ENCODE data around the gene CYP1B1.
"Not testable (repeated sequence)": the region's sequence is repeated elsewhere in the genome, so short reads cannot be mapped to it uniquely, and the experiment has no call there.

CYP1B1 gene

DNA sequence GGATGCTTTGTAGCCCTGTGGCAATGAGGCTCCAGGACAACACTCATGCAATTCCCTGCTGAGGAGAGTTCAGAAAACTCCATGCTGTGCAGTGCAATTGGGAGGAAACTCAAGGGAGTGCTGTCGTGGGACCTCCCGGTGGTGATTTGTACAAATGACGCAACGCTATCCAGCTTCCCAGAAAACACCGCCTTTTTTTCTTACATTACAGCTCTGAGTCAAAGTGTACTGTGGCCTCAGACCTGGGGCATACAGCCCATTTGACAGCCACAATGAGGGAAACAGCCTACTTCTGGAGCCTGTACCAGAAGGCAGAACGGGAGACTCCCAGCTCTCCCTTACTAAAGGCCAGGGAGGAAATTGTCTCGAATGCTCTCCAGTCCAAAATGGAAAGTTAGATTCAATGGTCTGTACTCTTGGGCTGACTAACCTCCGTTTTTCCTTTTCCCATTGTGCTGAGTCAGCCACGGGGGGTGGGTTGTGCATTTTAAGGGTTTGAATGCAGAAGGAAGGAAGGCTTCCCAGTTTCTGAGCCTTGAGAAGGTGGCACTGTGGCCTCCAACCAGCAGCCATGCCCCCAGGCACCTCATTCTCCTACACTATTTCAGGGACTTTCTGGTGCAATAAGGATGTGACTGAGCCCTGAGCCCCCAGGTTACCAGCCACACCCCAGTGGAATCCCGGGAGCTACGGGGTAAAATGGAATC, 16.4 kb upstream of the CYP1B1 start:
- no peaks in the 10 kb centered on the region for H3K9me3 ChIP-seq (ENCODE audit: severe bottlenecking)
- no peaks in the 10 kb centered on the region for H3K27me3 ChIP-seq (ENCODE audit: insufficient read depth, poor library complexity, severe bottlenecking)
- no peak overlapping the region for H3K27ac ChIP-seq (ENCODE audit: poor library complexity, severe bottlenecking)
- H3K4me3 ChIP-seq (ENCODE audit: severe bottlenecking), result no peak overlapping the region
- peaks cover 25% of the 10 kb centered on the region for H3K4me1 ChIP-seq (ENCODE audit: insufficient read depth, poor library complexity, severe bottlenecking)
- TF ChIP-seq, protein P1, sequence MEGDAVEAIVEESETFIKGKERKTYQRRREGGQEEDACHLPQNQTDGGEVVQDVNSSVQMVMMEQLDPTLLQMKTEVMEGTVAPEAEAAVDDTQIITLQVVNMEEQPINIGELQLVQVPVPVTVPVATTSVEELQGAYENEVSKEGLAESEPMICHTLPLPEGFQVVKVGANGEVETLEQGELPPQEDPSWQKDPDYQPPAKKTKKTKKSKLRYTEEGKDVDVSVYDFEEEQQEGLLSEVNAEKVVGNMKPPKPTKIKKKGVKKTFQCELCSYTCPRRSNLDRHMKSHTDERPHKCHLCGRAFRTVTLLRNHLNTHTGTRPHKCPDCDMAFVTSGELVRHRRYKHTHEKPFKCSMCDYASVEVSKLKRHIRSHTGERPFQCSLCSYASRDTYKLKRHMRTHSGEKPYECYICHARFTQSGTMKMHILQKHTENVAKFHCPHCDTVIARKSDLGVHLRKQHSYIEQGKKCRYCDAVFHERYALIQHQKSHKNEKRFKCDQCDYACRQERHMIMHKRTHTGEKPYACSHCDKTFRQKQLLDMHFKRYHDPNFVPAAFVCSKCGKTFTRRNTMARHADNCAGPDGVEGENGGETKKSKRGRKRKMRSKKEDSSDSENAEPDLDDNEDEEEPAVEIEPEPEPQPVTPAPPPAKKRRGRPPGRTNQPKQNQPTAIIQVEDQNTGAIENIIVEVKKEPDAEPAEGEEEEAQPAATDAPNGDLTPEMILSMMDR (IDR thresholded peaks at IDR 0.05; ENCODE audit: poor library complexity, severe bottlenecking), result no peak
- DNase-seq (ENCODE audit: low spot score) (no peak), ATAC-seq (ENCODE audit: low read depth) (no peak)
- no peaks in the 10 kb centered on the region for H3K36me3 ChIP-seq (ENCODE audit: low read depth)

DNA sequence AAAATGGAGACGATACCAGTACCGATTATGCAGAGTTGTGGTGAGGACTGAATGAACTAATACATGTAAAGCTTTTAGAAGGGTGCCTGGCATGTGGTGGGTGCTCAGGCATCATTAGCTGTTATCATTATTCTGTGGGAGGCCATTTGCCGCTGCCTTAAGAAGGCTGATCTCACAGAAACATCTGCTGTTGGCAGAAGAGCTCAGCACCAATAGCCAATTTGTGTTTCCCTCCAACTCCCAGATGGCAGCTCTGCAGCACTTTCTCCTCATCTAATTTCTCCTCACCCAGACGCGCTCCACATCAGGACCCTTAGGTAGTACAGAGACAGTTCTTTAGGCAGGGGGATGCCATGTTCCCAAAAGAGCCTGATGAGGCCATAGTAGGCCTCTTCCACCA, 15.8 kb upstream of the CYP1B1 start:
- H3K27me3 ChIP-seq (ENCODE audit: insufficient read depth, poor library complexity, severe bottlenecking), result no peaks in the 10 kb centered on the region
- DNase-seq (ENCODE audit: low spot score), result no peak
- H3K4me3 ChIP-seq (ENCODE audit: severe bottlenecking), result no peak overlapping the region
- H3K4me1 ChIP-seq (ENCODE audit: insufficient read depth, poor library complexity, severe bottlenecking), result peaks cover 21% of the 10 kb centered on the region
- ATAC-seq (ENCODE audit: low read depth), result no peak
- TF ChIP-seq, protein P1 (IDR thresholded peaks at IDR 0.05; ENCODE audit: poor library complexity, severe bottlenecking), result no peak
- no peak overlapping the region for H3K27ac ChIP-seq (ENCODE audit: poor library complexity, severe bottlenecking)
- no peaks in the 10 kb centered on the region for H3K9me3 ChIP-seq (ENCODE audit: severe bottlenecking)
- no peaks in the 10 kb centered on the region for H3K36me3 ChIP-seq (ENCODE audit: low read depth)

DNA sequence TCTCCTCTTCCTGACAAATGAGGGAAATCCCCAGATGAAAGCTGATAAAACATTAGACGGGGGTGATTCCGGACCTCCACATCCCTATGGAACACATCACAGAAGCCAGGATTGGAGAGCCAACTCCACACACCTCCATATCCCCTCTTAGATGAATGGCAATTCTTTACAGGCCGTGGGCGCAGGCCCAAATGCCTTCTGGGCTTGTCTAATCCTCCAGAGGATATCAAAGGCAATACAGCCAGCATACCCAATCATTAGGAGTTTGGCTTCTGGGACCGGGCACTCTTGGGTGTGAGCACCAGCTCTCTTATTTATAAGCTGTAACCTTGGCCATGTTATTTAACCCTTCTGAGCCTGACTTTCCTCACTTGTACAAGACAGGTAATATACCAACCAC, 15.0 kb upstream of the CYP1B1 start:
- Histone ChIP-seq H3K9me3 (ENCODE audit: severe bottlenecking) (no peaks in the 10 kb centered on the region), H3K27ac (ENCODE audit: poor library complexity, severe bottlenecking) (no peak overlapping the region), H3K4me3 (ENCODE audit: severe bottlenecking) (no peak overlapping the region), H3K4me1 (ENCODE audit: insufficient read depth, poor library complexity, severe bottlenecking) (peaks cover 14% of the 10 kb centered on the region), H3K36me3 (ENCODE audit: low read depth) (no peaks in the 10 kb centered on the region), H3K27me3 (ENCODE audit: insufficient read depth, poor library complexity, severe bottlenecking) (no peaks in the 10 kb centered on the region)
- TF ChIP-seq, protein P1 (IDR thresholded peaks at IDR 0.05; ENCODE audit: poor library complexity, severe bottlenecking), result no peak
- DNase-seq (ENCODE audit: low spot score) (no peak), ATAC-seq (ENCODE audit: low read depth) (no peak)

DNA sequence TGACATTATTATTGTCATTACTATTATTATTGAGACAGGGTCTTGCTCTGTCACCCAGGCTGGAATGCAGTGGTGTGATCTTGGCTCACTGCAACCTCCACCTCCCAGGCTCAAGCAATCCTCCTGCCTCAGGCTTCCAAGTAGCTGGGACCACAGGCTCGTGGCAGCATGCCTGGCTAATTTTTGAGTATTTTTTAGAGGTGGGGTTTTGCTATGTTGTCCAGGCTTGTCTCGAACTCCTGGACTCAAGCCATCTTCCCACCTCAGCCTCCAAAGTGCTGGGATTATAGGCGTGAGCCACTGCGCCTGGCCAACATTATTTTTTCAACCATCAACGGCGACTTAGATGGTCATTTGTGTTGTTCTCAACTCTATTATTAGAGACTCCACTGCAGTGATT, 14.3 kb upstream of the CYP1B1 start:
- not testable (repeated sequence) for H3K36me3 ChIP-seq (ENCODE audit: low read depth); H3K4me3 ChIP-seq (ENCODE audit: severe bottlenecking); ATAC-seq (ENCODE audit: low read depth); H3K27me3 ChIP-seq (ENCODE audit: insufficient read depth, poor library complexity, severe bottlenecking); DNase-seq (ENCODE audit: low spot score); H3K4me1 ChIP-seq (ENCODE audit: insufficient read depth, poor library complexity, severe bottlenecking); H3K9me3 ChIP-seq (ENCODE audit: severe bottlenecking); H3K27ac ChIP-seq (ENCODE audit: poor library complexity, severe bottlenecking)

DNA sequence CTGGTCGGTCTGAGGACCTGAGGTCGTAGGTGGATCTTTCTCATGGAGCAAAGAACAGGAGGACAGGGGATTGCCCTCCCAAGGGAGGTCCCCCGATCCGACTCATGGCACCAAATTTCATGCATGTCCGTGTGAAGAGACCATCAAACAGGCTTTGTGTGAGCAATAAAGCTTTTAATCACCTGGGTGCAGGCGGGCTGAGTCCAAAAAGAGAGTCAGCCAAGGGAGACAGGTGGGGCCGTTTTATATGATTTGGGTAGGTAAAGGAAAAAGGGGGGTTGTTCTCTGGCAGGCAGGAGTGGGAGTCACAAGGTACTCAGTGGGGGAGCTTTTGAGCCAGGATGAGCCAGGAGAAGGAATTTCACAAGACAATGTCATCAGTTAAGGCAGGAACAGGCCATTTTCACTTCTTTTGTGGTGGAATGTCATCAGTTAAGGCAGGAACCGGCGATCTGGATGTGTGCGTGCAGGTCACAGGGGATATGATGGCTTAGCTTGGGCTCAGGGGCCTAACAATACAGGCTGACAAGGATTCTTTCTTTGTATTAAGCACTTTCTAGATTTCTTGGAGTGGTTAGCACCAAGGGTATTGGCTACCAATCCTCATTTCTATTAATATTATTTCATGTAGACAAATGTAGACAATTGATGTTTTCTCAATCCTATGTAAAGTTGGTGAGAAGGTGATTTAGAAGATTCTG, 10.2 kb upstream of the CYP1B1 start:
- H3K4me1 ChIP-seq (ENCODE audit: insufficient read depth, poor library complexity, severe bottlenecking); H3K27me3 ChIP-seq (ENCODE audit: insufficient read depth, poor library complexity, severe bottlenecking); H3K9me3 ChIP-seq (ENCODE audit: severe bottlenecking); DNase-seq (ENCODE audit: low spot score); H3K36me3 ChIP-seq (ENCODE audit: low read depth); H3K4me3 ChIP-seq (ENCODE audit: severe bottlenecking); H3K27ac ChIP-seq (ENCODE audit: poor library complexity, severe bottlenecking); ATAC-seq (ENCODE audit: low read depth): not testable (repeated sequence)

DNA sequence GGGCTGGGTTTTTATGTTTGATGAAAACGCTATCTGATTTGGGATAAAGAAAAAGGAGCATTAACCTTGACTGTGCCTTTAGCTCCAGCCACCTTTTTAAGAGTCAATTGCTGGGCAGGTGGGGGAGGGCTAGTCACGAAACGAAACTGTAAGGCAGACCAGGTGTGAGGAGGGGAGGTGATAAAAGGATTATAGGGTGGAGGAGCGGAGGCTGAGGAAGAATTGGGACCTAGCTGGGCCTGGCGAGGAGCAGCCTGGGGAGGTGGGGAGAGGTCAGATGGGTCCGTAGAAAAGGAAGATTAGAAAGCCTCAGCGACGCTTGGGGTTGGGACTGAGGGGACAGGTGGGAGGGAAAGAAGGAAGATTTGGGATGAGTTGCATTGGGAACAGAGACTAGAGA, 8.6 kb upstream of the CYP1B1 start:
- H3K9me3 ChIP-seq (ENCODE audit: severe bottlenecking); H3K4me3 ChIP-seq (ENCODE audit: severe bottlenecking); H3K27me3 ChIP-seq (ENCODE audit: insufficient read depth, poor library complexity, severe bottlenecking); H3K27ac ChIP-seq (ENCODE audit: poor library complexity, severe bottlenecking); DNase-seq (ENCODE audit: low spot score); H3K36me3 ChIP-seq (ENCODE audit: low read depth); ATAC-seq (ENCODE audit: low read depth); H3K4me1 ChIP-seq (ENCODE audit: insufficient read depth, poor library complexity, severe bottlenecking): not testable (repeated sequence)

DNA sequence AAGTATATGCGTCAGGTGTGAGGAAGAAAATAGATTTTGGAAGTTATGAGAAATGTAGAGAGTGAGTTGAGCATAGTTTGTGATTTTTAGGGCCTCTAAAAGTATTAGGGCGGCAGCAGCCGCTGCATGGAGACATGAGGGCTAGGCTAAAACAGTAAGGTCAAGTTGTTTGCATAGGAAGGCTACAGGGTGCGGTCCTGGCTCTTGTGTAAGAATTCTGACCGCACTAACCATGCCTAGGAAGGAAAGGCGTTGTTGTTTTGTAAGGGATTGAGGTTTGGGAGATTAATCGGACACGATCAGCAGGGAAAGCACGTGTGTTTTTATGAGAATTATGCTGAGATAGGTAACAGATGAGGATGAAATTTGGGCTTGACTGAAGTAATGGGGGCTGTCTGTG, 6.8 kb upstream of the CYP1B1 start:
- H3K4me1 ChIP-seq (ENCODE audit: insufficient read depth, poor library complexity, severe bottlenecking); H3K27ac ChIP-seq (ENCODE audit: poor library complexity, severe bottlenecking); ATAC-seq (ENCODE audit: low read depth); H3K9me3 ChIP-seq (ENCODE audit: severe bottlenecking); DNase-seq (ENCODE audit: low spot score); H3K4me3 ChIP-seq (ENCODE audit: severe bottlenecking); H3K27me3 ChIP-seq (ENCODE audit: insufficient read depth, poor library complexity, severe bottlenecking); H3K36me3 ChIP-seq (ENCODE audit: low read depth): not testable (repeated sequence)

Data from RWPE2 (cell line).